ENCODE results near the gene DYSF. TPM values are rescaled to one million over a fixed set of nuclear protein-coding genes. Genes with fewer than 3 reads are reported as not detected.

The DYSF gene
- total RNA-seq, 8 experiments from 2014 or later = 0.33 to 14.7 (median 0.83) TPM

GRCh38 chr2:71530641-71531332 lies 77.4 kb downstream of the DYSF start:
- Histone ChIP-seq H3K27ac (no peak overlapping the region), H3K4me1 (replicated peaks in 1 of 2) (no peaks in the 10 kb centered on the region), H3K4me3 (no peak overlapping the region)
- peak in 7 of 8 experiments; percentile 47 to 90 (median 69) for ATAC-seq (replicated peaks in 6 of 8)
- in situ Hi-C loops (cut with MboI; ENCODE audit: low pct_unique_long_range_greater_than_20kb in 2 of 9, low sequenced_read_pairs in 9 of 9, unreplicated experiment in 9 of 9) = loop anchor here in 7 of 9 experiments (25.0 kb wide), 7 partner anchors 607 to 1357 kb away; partner anchors contain the start of genes CYP26B1 (in 2 of the 7) and SPR (in 1 of the 7)
- 0 to 100% (median 76%) methylated on average over 1 to 5 of the region's 7 CpGs; no CpG with 5 or more reads in 4 of the 10 experiments for WGBS, 10 experiments

GRCh38 chr2:71531522-71532047 lies 78.2 kb downstream of the DYSF start:
- Histone ChIP-seq H3K4me3 (no peak overlapping the region), H3K27ac (no peak overlapping the region), H3K4me1 (replicated peaks in 1 of 2) (no peaks in the 10 kb centered on the region)
- peak in 2 of 8 experiments; percentile 33 to 40 for ATAC-seq (replicated peaks in 6 of 8)
- in situ Hi-C loops (cut with MboI; ENCODE audit: low pct_unique_long_range_greater_than_20kb in 2 of 9, low sequenced_read_pairs in 9 of 9, unreplicated experiment in 9 of 9) = loop anchor here in 7 of 9 experiments (25.0 kb wide), 7 partner anchors 606 to 1356 kb away; partner anchors contain the start of genes CYP26B1 (in 2 of the 7) and SPR (in 1 of the 7)
- 56 to 100% (median 86%) methylated on average over 1 to 8 of the region's 9 CpGs; no CpG with 5 or more reads in 1 of the 10 experiments for WGBS, 10 experiments

- H3K4me1 ChIP-seq (replicated peaks in 1 of 2) = no peaks in the 10 kb centered on the region
- no peak overlapping the region for H3K27ac ChIP-seq
- no peak overlapping the region for H3K4me3 ChIP-seq
- 40 to 100% (median 100%) methylated on average over 1 of the region's 2 CpGs; no CpG with 5 or more reads in 7 of the 10 experiments for WGBS, 10 experiments
- in situ Hi-C loops (cut with MboI; ENCODE audit: low pct_unique_long_range_greater_than_20kb in 2 of 9, low sequenced_read_pairs in 9 of 9, unreplicated experiment in 9 of 9) = loop anchor here in 7 of 9 experiments (25.0 kb wide), 7 partner anchors 605 to 1355 kb away; partner anchors contain the start of genes CYP26B1 (in 2 of the 7) and SPR (in 1 of the 7)
- ATAC-seq (replicated peaks in 6 of 8) = no peak
These were observed 79.0 kb downstream of the DYSF start for GRCh38 chr2:71532327-71532726.

- in situ Hi-C loops (cut with MboI; ENCODE audit: low pct_unique_long_range_greater_than_20kb in 2 of 9, low sequenced_read_pairs in 9 of 9, unreplicated experiment in 9 of 9) = loop anchor here in 7 of 9 experiments (25.0 kb wide), 7 partner anchors 603 to 1353 kb away; partner anchors contain the start of genes CYP26B1 (in 2 of the 7) and SPR (in 1 of the 7)
- WGBS, 10 experiments = 0 to 100% (median 33%) methylated on average over 1 of the region's 1 CpG; no CpG with 5 or more reads in 7 of the 10 experiments
- no peak for ATAC-seq (replicated peaks in 6 of 8)
- H3K4me3 ChIP-seq = no peak overlapping the region
- H3K27ac ChIP-seq = no peak overlapping the region
- H3K4me1 ChIP-seq (replicated peaks in 1 of 2) = no peaks in the 10 kb centered on the region
These were observed 80.8 kb downstream of the DYSF start for GRCh38 chr2:71534201-71534600.

GRCh38 chr2:71534826-71535225 lies 81.5 kb downstream of the DYSF start:
- no peak for ATAC-seq (replicated peaks in 6 of 8)
- in situ Hi-C loops (cut with MboI; ENCODE audit: low pct_unique_long_range_greater_than_20kb in 2 of 9, low sequenced_read_pairs in 9 of 9, unreplicated experiment in 9 of 9) = loop anchor here in 7 of 9 experiments (25.0 kb wide), 7 partner anchors 602 to 1352 kb away; partner anchors contain the start of genes CYP26B1 (in 2 of the 7) and SPR (in 1 of the 7)
- Histone ChIP-seq H3K4me3 (no peak overlapping the region), H3K27ac (no peak overlapping the region), H3K4me1 (replicated peaks in 1 of 2) (no peaks in the 10 kb centered on the region)
- 63 to 100% (median 92%) methylated on average over 1 to 2 of the region's 4 CpGs; no CpG with 5 or more reads in 6 of the 10 experiments for WGBS, 10 experiments

- in situ Hi-C loops (cut with MboI; ENCODE audit: low pct_unique_long_range_greater_than_20kb in 2 of 9, low sequenced_read_pairs in 9 of 9, unreplicated experiment in 9 of 9) = loop anchor here in 7 of 9 experiments (25.0 kb wide), 7 partner anchors 602 to 1352 kb away; partner anchors contain the start of genes CYP26B1 (in 2 of the 7) and SPR (in 1 of the 7)
- Histone ChIP-seq H3K27ac (no peak overlapping the region), H3K4me3 (no peak overlapping the region), H3K4me1 (replicated peaks in 1 of 2) (no peaks in the 10 kb centered on the region)
- WGBS, 10 experiments = 87 to 100% methylated on average over 1 to 3 of the region's 7 CpGs; no CpG with 5 or more reads in 8 of the 10 experiments
- no peak for ATAC-seq (replicated peaks in 6 of 8)
These were observed 82.2 kb downstream of the DYSF start for GRCh38 chr2:71535526-71535925.

GRCh38 chr2:71536226-71536671 lies 82.9 kb downstream of the DYSF start:
- in situ Hi-C loops (cut with MboI; ENCODE audit: low pct_unique_long_range_greater_than_20kb in 2 of 9, low sequenced_read_pairs in 9 of 9, unreplicated experiment in 9 of 9) = loop anchor here in 7 of 9 experiments (25.0 kb wide), 7 partner anchors 601 to 1351 kb away; partner anchors contain the start of genes CYP26B1 (in 2 of the 7) and SPR (in 1 of the 7)
- no peak overlapping the region for H3K27ac ChIP-seq
- no peak overlapping the region for H3K4me3 ChIP-seq
- peak in 2 of 8 experiments; percentile 22 to 57 for ATAC-seq (replicated peaks in 6 of 8)
- H3K4me1 ChIP-seq (replicated peaks in 1 of 2) = no peaks in the 10 kb centered on the region
- WGBS, 10 experiments = 54 to 100% (median 90%) methylated on average over 1 to 11 of the region's 18 CpGs; no CpG with 5 or more reads in 5 of the 10 experiments

- Histone ChIP-seq H3K4me3 (no peak overlapping the region), H3K27ac (no peak overlapping the region), H3K4me1 (replicated peaks in 1 of 2) (no peaks in the 10 kb centered on the region)
- ATAC-seq (replicated peaks in 6 of 8) = no peak
- 20 to 100% (median 100%) methylated on average over 1 to 2 of the region's 3 CpGs; no CpG with 5 or more reads in 5 of the 10 experiments for WGBS, 10 experiments
- in situ Hi-C loops (cut with MboI; ENCODE audit: low pct_unique_long_range_greater_than_20kb in 2 of 9, low sequenced_read_pairs in 9 of 9, unreplicated experiment in 9 of 9) = loop anchor here in 7 of 9 experiments (25.0 kb wide), 7 partner anchors 599 to 1349 kb away; partner anchors contain the start of genes CYP26B1 (in 2 of the 7) and SPR (in 1 of the 7)
These were observed 84.9 kb downstream of the DYSF start for GRCh38 chr2:71538241-71538640.

GRCh38 chr2:71538656-71539265 lies 85.4 kb downstream of the DYSF start:
- Histone ChIP-seq H3K4me3 (no peak overlapping the region), H3K4me1 (replicated peaks in 1 of 2) (no peaks in the 10 kb centered on the region), H3K27ac (no peak overlapping the region)
- in situ Hi-C loops (cut with MboI; ENCODE audit: low pct_unique_long_range_greater_than_20kb in 2 of 9, low sequenced_read_pairs in 9 of 9, unreplicated experiment in 9 of 9) = loop anchor here in 7 of 9 experiments (25.0 kb wide), 7 partner anchors 599 to 1349 kb away; partner anchors contain the start of genes CYP26B1 (in 2 of the 7) and SPR (in 1 of the 7)
- WGBS, 10 experiments = 20 to 100% (median 75%) methylated on average over 1 to 3 of the region's 12 CpGs; no CpG with 5 or more reads in 5 of the 10 experiments
- ATAC-seq (replicated peaks in 6 of 8) = no peak

GRCh38 chr2:71540818-71541217 lies 87.5 kb downstream of the DYSF start:
- ATAC-seq (replicated peaks in 6 of 8) = no peak
- no peaks in the 10 kb centered on the region for H3K4me1 ChIP-seq (replicated peaks in 1 of 2)
- H3K27ac ChIP-seq = no peak overlapping the region
- H3K4me3 ChIP-seq = no peak overlapping the region
- in situ Hi-C loops (cut with MboI; ENCODE audit: low pct_unique_long_range_greater_than_20kb in 2 of 9, low sequenced_read_pairs in 9 of 9, unreplicated experiment in 9 of 9) = loop anchor here in 7 of 9 experiments (10.0 to 25.0 kb wide), 8 partner anchors 596 to 1346 kb away; partner anchors contain the start of genes CYP26B1 (in 2 of the 7) and SPR (in 1 of the 7)
- WGBS, 10 experiments = 50 to 100% (median 86%) methylated on average over 1 of the region's 1 CpG; no CpG with 5 or more reads in 1 of the 10 experiments

GRCh38 chr2:71544919-71545571 lies 91.7 kb downstream of the DYSF start:
- WGBS, 10 experiments = 47 to 100% (median 76%) methylated on average over 1 to 8 of the region's 9 CpGs
- peak in 1 of 8 experiments; percentile 8 for ATAC-seq (replicated peaks in 6 of 8)
- Histone ChIP-seq H3K27ac (no peak overlapping the region), H3K4me3 (no peak overlapping the region), H3K4me1 (replicated peaks in 1 of 2) (no peaks in the 10 kb centered on the region)
- in situ Hi-C loops (cut with MboI; ENCODE audit: low pct_unique_long_range_greater_than_20kb in 2 of 9, low sequenced_read_pairs in 9 of 9, unreplicated experiment in 9 of 9) = loop anchor here in 7 of 9 experiments (10.0 to 25.0 kb wide), 8 partner anchors 592 to 1342 kb away; partner anchors contain the start of genes CYP26B1 (in 2 of the 7) and SPR (in 1 of the 7)

All from motor neuron (in vitro differentiated cells).